SU-DHL-6 (cell line): ENCODE data around the gene HOXA1.

ENCODE experiments used
- EZH2phosphoT487 ChIP-seq: fragments of 200-600 bp; sonication (generic), shearing (Covaris generic); conservative IDR thresholded peaks from 2 replicates; pipeline ENCODE4 v1.6.1; 2018; ENCODE audit warnings: mild to moderate bottlenecking, antibody characterized with exemption, low read length, moderate library complexity, mixed read lengths
- TF ChIP-seq, protein P1 (sequence below): fragments of 200-600 bp; sonication (generic); IDR thresholded peaks from one replicate; pipeline ENCODE4 v1.5.1; 2017; ENCODE audit warnings: antibody characterized with exemption, mild to moderate bottlenecking, low read length, moderate library complexity; ENCODE audit not compliant: insufficient read depth, poor library complexity, severe bottlenecking

DNA sequence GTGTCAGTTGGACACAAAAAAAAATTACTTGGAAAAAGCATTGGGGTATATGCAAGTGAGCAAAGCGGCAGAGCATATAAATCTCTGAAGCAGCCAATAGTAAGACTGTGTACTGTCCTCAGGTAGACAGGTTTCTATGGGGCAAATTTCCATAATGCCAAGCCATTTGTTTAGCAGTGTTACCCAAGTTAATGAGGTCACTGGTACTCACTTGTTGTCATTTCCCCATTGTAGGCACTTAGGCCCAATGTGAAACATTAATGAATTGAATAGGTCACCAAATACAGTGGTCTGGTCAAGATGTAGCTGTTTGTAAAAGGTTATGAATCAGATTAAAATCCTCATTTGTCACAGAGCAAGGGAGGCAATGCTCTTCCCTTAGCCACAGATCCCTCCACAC lies 27.5 kb downstream of the HOXA1 start:
- TF ChIP-seq EZH2phosphoT487, result no peak
- TF ChIP-seq, protein P1, sequence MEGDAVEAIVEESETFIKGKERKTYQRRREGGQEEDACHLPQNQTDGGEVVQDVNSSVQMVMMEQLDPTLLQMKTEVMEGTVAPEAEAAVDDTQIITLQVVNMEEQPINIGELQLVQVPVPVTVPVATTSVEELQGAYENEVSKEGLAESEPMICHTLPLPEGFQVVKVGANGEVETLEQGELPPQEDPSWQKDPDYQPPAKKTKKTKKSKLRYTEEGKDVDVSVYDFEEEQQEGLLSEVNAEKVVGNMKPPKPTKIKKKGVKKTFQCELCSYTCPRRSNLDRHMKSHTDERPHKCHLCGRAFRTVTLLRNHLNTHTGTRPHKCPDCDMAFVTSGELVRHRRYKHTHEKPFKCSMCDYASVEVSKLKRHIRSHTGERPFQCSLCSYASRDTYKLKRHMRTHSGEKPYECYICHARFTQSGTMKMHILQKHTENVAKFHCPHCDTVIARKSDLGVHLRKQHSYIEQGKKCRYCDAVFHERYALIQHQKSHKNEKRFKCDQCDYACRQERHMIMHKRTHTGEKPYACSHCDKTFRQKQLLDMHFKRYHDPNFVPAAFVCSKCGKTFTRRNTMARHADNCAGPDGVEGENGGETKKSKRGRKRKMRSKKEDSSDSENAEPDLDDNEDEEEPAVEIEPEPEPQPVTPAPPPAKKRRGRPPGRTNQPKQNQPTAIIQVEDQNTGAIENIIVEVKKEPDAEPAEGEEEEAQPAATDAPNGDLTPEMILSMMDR, result no peak
